Activated CD4-positive, alpha-beta memory T cell treated with anti-CD3 and anti-CD28 coated beads for 36 hours (primary cell): Measurements from ENCODE around the gene CSNK1A1. TPM values are rescaled to one million over a fixed set of nuclear protein-coding genes. Genes with fewer than 3 reads are reported as not detected.

Experiments
- CTCF ChIA-PET: fragments of 350-600 bp; sonication (Branson Sonifier 250); formaldehyde crosslinking; loops from one replicate; lab custom pipeline; 2021; ENCODE audit warnings: antibody characterized with exemption, inconsistent platforms; lab: Charles Lee
- POLR2A ChIA-PET: fragments of 350-600 bp; sonication (Branson Sonifier 250); formaldehyde crosslinking; loops from one replicate; lab custom pipeline; 2021; ENCODE audit warnings: antibody characterized with exemption; lab: Charles Lee
- DNase-seq: peaks from one replicate; pipeline ENCODE4 v3.0.0-alpha.2; 2020
- H3K27ac Mint-ChIP-seq: one replicate; pipeline ENCODE4 v1.8.0; 2021; ENCODE audit warnings: mixed read lengths
- H3K27me3 Mint-ChIP-seq: one replicate; pipeline ENCODE4 v1.8.0; 2021; ENCODE audit warnings: mixed read lengths
- H3K36me3 Mint-ChIP-seq: one replicate; pipeline ENCODE4 v1.8.0; 2021; ENCODE audit warnings: mixed read lengths
- H3K4me1 Mint-ChIP-seq: one replicate; pipeline ENCODE4 v1.8.0; 2021; ENCODE audit warnings: low read depth, mixed read lengths
- H3K4me3 Mint-ChIP-seq: one replicate; pipeline ENCODE4 v1.8.0; 2021; ENCODE audit warnings: mild to moderate bottlenecking, mixed read lengths
- H3K9me3 Mint-ChIP-seq: one replicate; pipeline ENCODE4 v1.8.0; 2021; ENCODE audit warnings: mixed read lengths
- intact Hi-C: fragments of 100-400 bp; cut with micrococcal nuclease; formaldehyde crosslinking; loops from one replicate; pipeline ENCODE4 v1.15.1; 2023
- total RNA-seq, 2 experiments: library from RNA; stranded (reverse); gene quantifications; one replicate each; pipeline ENCODE4 v1.2.3, GENCODE V29; 2021

The CSNK1A1 gene
- total RNA-seq, 2 experiments from 2014 or later = 165 to 170 TPM

GRCh38 chr5:149488645-149489306, 62.5 kb downstream of the CSNK1A1 start:
- no peak for DNase-seq
- peaks cover 4% of the 10 kb centered on the region for H3K4me1 Mint-ChIP-seq
- peaks cover 5% of the 10 kb centered on the region for H3K36me3 Mint-ChIP-seq
- intact Hi-C loops = no loop called here
- H3K9me3 Mint-ChIP-seq = no peaks in the 10 kb centered on the region
- H3K27me3 Mint-ChIP-seq = no peaks in the 10 kb centered on the region
- ChIA-PET POLR2A (no interaction called here), CTCF (no interaction called here)
- H3K4me3 Mint-ChIP-seq = no peak overlapping the region
- no peak overlapping the region for H3K27ac Mint-ChIP-seq

GRCh38 chr5:149487672-149488071, 63.6 kb downstream of the CSNK1A1 start:
- Mint-ChIP-seq H3K4me3 (no peak overlapping the region), H3K36me3 (no peaks in the 10 kb centered on the region), H3K4me1 (peaks cover 4% of the 10 kb centered on the region), H3K27ac (no peak overlapping the region), H3K9me3 (no peaks in the 10 kb centered on the region), H3K27me3 (no peaks in the 10 kb centered on the region)
- POLR2A ChIA-PET = no interaction called here
- intact Hi-C loops = no loop called here
- DNase-seq = no peak
- CTCF ChIA-PET = interaction anchor here (1.0 to 1.4 kb wide), 2 partner anchors 44 to 63 kb away, joined by 3 to 7 read pairs; partner anchors contain the start of gene CSNK1A1

GRCh38 chr5:149486726-149487635, 64.3 kb downstream of the CSNK1A1 start:
- CTCF ChIA-PET = interaction anchor here (1.0 to 1.7 kb wide), 5 partner anchors 38 to 119 kb away, joined by 3 to 7 read pairs (median 4); partner anchors contain the start of gene CSNK1A1
- Mint-ChIP-seq H3K27ac (no peak overlapping the region), H3K9me3 (no peaks in the 10 kb centered on the region)

GRCh38 chr5:149485655-149486615, 65.3 kb downstream of the CSNK1A1 start:
- POLR2A ChIA-PET = no interaction called here
- H3K36me3 Mint-ChIP-seq = no peaks in the 10 kb centered on the region
- no peak overlapping the region for H3K27ac Mint-ChIP-seq
- peaks cover 4% of the 10 kb centered on the region for H3K4me1 Mint-ChIP-seq
- DNase-seq = no peak
- H3K27me3 Mint-ChIP-seq = no peaks in the 10 kb centered on the region
- intact Hi-C loops = no loop called here
- CTCF ChIA-PET = interaction anchor here (1.2 to 1.7 kb wide), 4 partner anchors 37 to 118 kb away, joined by 3 to 5 read pairs (median 4); no protein-coding TSS in a partner anchor
- no peak overlapping the region for H3K4me3 Mint-ChIP-seq
- no peaks in the 10 kb centered on the region for H3K9me3 Mint-ChIP-seq

More at GRCh38 chr5:149486726-149487635, 64.3 kb downstream of the CSNK1A1 start:
- POLR2A ChIA-PET = no interaction called here
- Mint-ChIP-seq H3K4me1 (peaks cover 4% of the 10 kb centered on the region), H3K4me3 (no peak overlapping the region), H3K36me3 (no peaks in the 10 kb centered on the region), H3K27me3 (no peaks in the 10 kb centered on the region)
- intact Hi-C loops = no loop called here
- DNase-seq = no peak

- no peak for DNase-seq
- Mint-ChIP-seq H3K27me3 (peaks cover 3% of the 10 kb centered on the region), H3K27ac (no peak overlapping the region), H3K4me3 (no peak overlapping the region), H3K36me3 (no peaks in the 10 kb centered on the region), H3K4me1 (no peaks in the 10 kb centered on the region), H3K9me3 (no peaks in the 10 kb centered on the region)
- intact Hi-C loops = no loop called here
- ChIA-PET POLR2A (no interaction called here), CTCF (interaction anchor here (0.7 kb wide), 1 partner anchor 112 kb away, joined by 3 read pairs; no protein-coding TSS in a partner anchor)
Measured at GRCh38 chr5:149481485-149481884, 69.8 kb downstream of the CSNK1A1 start.

GRCh38 chr5:149478761-149479160, 72.5 kb downstream of the CSNK1A1 start:
- ChIA-PET CTCF (interaction anchor here (0.6 to 1.6 kb wide), 2 partner anchors 36 to 40 kb away, joined by 3 read pairs; no protein-coding TSS in a partner anchor), POLR2A (interaction anchor here (0.6 kb wide), 1 partner anchor 72 kb away, joined by 3 read pairs; the partner anchor contains the start of gene CSNK1A1)
- intact Hi-C loops = no loop called here
- no peak for DNase-seq
- Mint-ChIP-seq H3K4me3 (no peak overlapping the region), H3K27me3 (peaks cover 3% of the 10 kb centered on the region), H3K4me1 (no peaks in the 10 kb centered on the region), H3K27ac (no peak overlapping the region), H3K9me3 (no peaks in the 10 kb centered on the region), H3K36me3 (no peaks in the 10 kb centered on the region)

- peaks cover 6% of the 10 kb centered on the region for H3K27me3 Mint-ChIP-seq
- no peaks in the 10 kb centered on the region for H3K36me3 Mint-ChIP-seq
- DNase-seq = no peak
- no peak overlapping the region for H3K4me3 Mint-ChIP-seq
- no peaks in the 10 kb centered on the region for H3K9me3 Mint-ChIP-seq
- POLR2A ChIA-PET = no interaction called here
- no peaks in the 10 kb centered on the region for H3K4me1 Mint-ChIP-seq
- CTCF ChIA-PET = interaction anchor here (0.5 to 2.6 kb wide), 3 partner anchors 30 to 89 kb away, joined by 3 to 9 read pairs (median 5); no protein-coding TSS in a partner anchor
- intact Hi-C loops = no loop called here
- H3K27ac Mint-ChIP-seq = no peak overlapping the region
Measured at GRCh38 chr5:149475777-149476176, 75.5 kb downstream of the CSNK1A1 start.

GRCh38 chr5:149474198-149474597, 77.0 kb downstream of the CSNK1A1 start:
- Mint-ChIP-seq H3K9me3 (no peaks in the 10 kb centered on the region), H3K4me1 (no peaks in the 10 kb centered on the region), H3K4me3 (no peak overlapping the region), H3K27ac (no peak overlapping the region), H3K36me3 (no peaks in the 10 kb centered on the region), H3K27me3 (peaks cover 6% of the 10 kb centered on the region)
- POLR2A ChIA-PET = no interaction called here
- DNase-seq = no peak
- intact Hi-C loops = no loop called here
- CTCF ChIA-PET = interaction anchor here (2.6 kb wide), 1 partner anchor 32 kb away, joined by 9 read pairs; no protein-coding TSS in a partner anchor

GRCh38 chr5:149473441-149473840, 77.8 kb downstream of the CSNK1A1 start:
- CTCF ChIA-PET = no interaction called here

GRCh38 chr5:149472399-149472798, 78.8 kb downstream of the CSNK1A1 start:
- Mint-ChIP-seq H3K27me3 (peaks cover 7% of the 10 kb centered on the region), H3K4me3 (no peak overlapping the region), H3K9me3 (no peaks in the 10 kb centered on the region), H3K4me1 (no peaks in the 10 kb centered on the region), H3K36me3 (no peaks in the 10 kb centered on the region), H3K27ac (no peak overlapping the region)
- CTCF ChIA-PET = no interaction called here
- POLR2A ChIA-PET = no interaction called here
- intact Hi-C loops = no loop called here
- no peak for DNase-seq

More at GRCh38 chr5:149473441-149473840, 77.8 kb downstream of the CSNK1A1 start:
- POLR2A ChIA-PET = no interaction called here
- Mint-ChIP-seq H3K9me3 (no peaks in the 10 kb centered on the region), H3K27me3 (peaks cover 6% of the 10 kb centered on the region), H3K36me3 (no peaks in the 10 kb centered on the region), H3K27ac (no peak overlapping the region), H3K4me1 (no peaks in the 10 kb centered on the region), H3K4me3 (no peak overlapping the region)
- intact Hi-C loops = no loop called here
- DNase-seq = no peak
